ENCODE results near the gene PRRT2. TPM values are rescaled to one million over a fixed set of nuclear protein-coding genes. Genes with fewer than 3 reads are reported as not detected.

The PRRT2 gene
- total RNA-seq, 4 donors from 2014 or later, result 4.2 to 13.5 (median 6.0) TPM

DNA sequence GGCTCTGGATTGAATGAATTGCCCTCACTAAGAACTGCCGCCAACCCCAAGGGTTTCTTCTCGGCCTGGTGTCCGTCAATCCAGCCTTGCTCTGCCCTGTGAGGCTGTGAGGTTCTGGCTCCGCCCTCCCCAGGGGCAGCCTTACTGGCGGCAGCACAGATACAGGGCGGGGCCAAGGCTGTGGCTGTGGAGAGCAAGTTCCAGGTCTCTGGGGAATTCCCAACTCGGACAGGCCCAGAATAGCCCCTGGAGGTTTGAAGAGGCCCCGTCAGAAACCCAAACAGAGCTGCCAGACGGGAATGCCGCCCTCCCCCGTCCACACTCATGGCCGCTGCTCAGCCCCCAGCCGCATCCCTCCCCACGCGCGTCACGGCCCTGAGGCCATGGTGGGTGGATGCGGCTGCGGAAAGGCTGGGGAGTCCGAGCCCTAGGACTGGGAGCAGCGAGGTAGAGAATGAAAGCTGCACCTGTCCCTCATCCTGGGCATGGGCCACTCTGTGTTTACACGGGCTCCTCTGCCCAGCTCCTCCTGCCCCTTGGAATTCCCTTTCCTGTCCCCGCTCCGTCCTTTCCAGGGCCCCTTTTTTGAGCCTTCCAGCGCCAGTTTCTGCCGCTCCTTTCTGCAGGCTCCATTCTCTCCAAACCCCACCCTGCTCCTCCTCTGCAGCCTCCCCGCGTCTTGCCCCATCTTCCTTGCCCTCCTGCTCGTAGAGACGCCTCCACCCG is 660 bp upstream of the PRRT2 start:
- H3K27ac ChIP-seq, result peak overlapping the region; percentile 83 to 98 (median 98)
- 1 to 3% methylated on average over 6 to 9 of the region's 31 CpGs for WGBS, 2 donors (ENCODE audit: low coverage in 1 of 2)
- TF ChIP-seq POLR2A (IDR thresholded peaks at IDR 0.05) (peak; percentile 37 to 51), POLR2AphosphoS5 (IDR thresholded peaks at IDR 0.05) (peak; percentile 80), EP300 (IDR thresholded peaks at IDR 0.05) (no peak), CTCF (IDR thresholded peaks at IDR 0.05) (peak in 1 of 4 experiments; percentile 12)
- peak overlapping the region; percentile 58 to 73 for H3K4me3 ChIP-seq
- H3K4me1 ChIP-seq, result peaks cover 9 to 83% (median 56%) of the 10 kb centered on the region in 3 donors
- no peaks in the 10 kb centered on the region for H3K9me3 ChIP-seq
- peak; percentile 75 for ATAC-seq
- no peaks in the 10 kb centered on the region for H3K27me3 ChIP-seq
- H3K36me3 ChIP-seq, result peaks cover 0 to 21% of the 10 kb centered on the region in 2 donors

- Histone ChIP-seq H3K9me3 (no peaks in the 10 kb centered on the region), H3K4me1 (peaks cover 9 to 87% (median 67%) of the 10 kb centered on the region in 3 donors), H3K36me3 (peaks cover 0 to 25% of the 10 kb centered on the region in 2 donors), H3K27me3 (no peaks in the 10 kb centered on the region), H3K27ac (peak overlapping the region; percentile 83 to 98 (median 98)), H3K4me3 (peak overlapping the region; percentile 58 to 73)
- TF ChIP-seq CTCF (IDR thresholded peaks at IDR 0.05), result no peak
- TF ChIP-seq POLR2AphosphoS5 (IDR thresholded peaks at IDR 0.05), result no peak
- TF ChIP-seq POLR2A (IDR thresholded peaks at IDR 0.05), result no peak
- no peak for TF ChIP-seq EP300 (IDR thresholded peaks at IDR 0.05)
- 10% methylated on average over 2 of the region's 9 CpGs; no CpG with 5 or more reads in 1 of the 2 donors for WGBS, 2 donors (ENCODE audit: low coverage in 1 of 2)
- ATAC-seq, result no peak
These were observed 1.0 kb downstream of the PRRT2 start for GRCh38 chr16:29812754-29813643.

DNA sequence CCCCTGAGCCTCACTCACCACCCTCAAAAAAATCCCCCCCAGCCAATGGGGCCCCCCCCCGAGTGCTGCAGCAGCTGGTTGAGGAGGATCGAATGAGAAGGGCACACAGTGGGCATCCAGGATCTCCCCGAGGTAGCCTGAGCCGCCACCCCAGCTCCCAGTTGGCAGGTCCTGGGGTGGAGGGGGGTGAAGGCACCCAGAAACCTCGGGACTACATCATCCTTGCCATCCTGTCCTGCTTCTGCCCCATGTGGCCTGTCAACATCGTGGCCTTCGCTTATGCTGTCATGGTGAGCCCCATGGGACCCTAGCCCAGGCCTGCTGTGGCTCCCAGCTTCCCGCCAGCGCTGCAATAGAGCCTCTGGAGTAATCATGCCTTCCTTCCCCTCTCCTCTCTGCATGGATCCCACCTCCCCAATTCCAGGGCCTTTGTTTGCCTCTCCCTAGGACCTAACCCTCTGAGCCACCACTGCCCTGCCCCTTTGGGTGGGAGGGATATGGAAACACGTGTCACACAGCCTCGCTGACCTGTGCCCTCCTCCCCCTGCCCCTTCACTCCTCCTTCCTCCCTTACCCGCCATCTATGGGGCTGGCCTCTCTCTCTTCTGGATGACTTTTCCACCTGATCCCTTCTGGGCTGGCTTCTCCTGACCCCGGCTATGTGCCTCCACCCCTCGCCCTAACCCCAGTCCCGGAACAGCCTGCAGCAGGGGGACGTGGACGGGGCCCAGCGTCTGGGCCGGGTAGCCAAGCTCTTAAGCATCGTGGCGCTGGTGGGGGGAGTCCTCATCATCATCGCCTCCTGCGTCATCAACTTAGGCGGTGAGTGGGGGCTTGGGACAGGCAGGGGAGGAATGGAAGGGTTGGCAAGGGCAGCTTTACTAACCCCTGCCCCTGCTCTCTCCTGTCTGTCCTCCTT is 1.9 kb downstream of the PRRT2 start:
- TF ChIP-seq CTCF (IDR thresholded peaks at IDR 0.05) (no peak), EP300 (IDR thresholded peaks at IDR 0.05) (no peak)
- H3K27ac ChIP-seq, result peak overlapping the region in 3 of 4 donors; percentile 98
- H3K9me3 ChIP-seq, result no peaks in the 10 kb centered on the region
- peaks cover 6 to 87% (median 58%) of the 10 kb centered on the region in 3 donors for H3K4me1 ChIP-seq
- H3K4me3 ChIP-seq, result peak overlapping the region in 1 of 2 donors; percentile 73
- ATAC-seq, result no peak
- H3K36me3 ChIP-seq, result peaks cover 0 to 28% of the 10 kb centered on the region in 2 donors
- WGBS, 2 donors (ENCODE audit: low coverage in 1 of 2), result 48 to 58% methylated on average over 4 to 5 of the region's 24 CpGs
- H3K27me3 ChIP-seq, result no peaks in the 10 kb centered on the region

DNA sequence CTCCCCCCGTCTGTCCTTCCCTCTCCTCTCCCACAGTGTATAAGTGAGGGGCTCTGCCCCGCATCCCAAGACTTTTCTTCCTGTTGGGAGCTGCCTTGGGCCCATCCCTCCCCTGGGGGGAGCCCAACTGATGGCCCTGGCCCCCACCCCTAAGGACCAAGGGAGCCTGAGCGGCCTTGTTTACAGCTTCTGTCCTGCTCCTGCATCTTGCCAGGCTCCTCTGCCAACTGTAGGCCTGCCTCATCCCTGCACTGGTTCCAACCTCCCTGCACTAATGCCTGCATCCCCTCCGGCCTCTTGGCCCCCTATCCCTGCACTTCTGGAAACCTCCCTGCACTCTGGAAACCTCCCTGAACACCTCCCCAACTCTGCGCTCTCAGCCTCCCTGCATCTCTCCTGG is 2.6 kb downstream of the PRRT2 start:
- peaks cover 6 to 87% (median 53%) of the 10 kb centered on the region in 3 donors for H3K4me1 ChIP-seq
- TF ChIP-seq POLR2A (IDR thresholded peaks at IDR 0.05) (no peak), EP300 (IDR thresholded peaks at IDR 0.05) (no peak), CTCF (IDR thresholded peaks at IDR 0.05) (no peak), POLR2AphosphoS5 (IDR thresholded peaks at IDR 0.05) (no peak)
- no peaks in the 10 kb centered on the region for H3K27me3 ChIP-seq
- H3K4me3 ChIP-seq, result peak overlapping the region in 1 of 2 donors; percentile 84
- no peak for ATAC-seq
- H3K36me3 ChIP-seq, result peaks cover 0 to 28% of the 10 kb centered on the region in 2 donors
- 65 to 100% methylated on average over 1 to 3 of the region's 5 CpGs for WGBS, 2 donors (ENCODE audit: low coverage in 1 of 2)
- H3K9me3 ChIP-seq, result no peaks in the 10 kb centered on the region
- H3K27ac ChIP-seq, result peak overlapping the region in 3 of 4 donors; percentile 98

Measured in gastroesophageal sphincter (tissue), 4 donors.